ENCODE measurements around the gene ZFAND5.

ZFAND5 gene, protein sequence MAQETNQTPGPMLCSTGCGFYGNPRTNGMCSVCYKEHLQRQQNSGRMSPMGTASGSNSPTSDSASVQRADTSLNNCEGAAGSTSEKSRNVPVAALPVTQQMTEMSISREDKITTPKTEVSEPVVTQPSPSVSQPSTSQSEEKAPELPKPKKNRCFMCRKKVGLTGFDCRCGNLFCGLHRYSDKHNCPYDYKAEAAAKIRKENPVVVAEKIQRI

GRCh38 chr9:72364679-72365524, at the start of gene ZFAND5:
Gene ZFAND5 (minus strand): TSS chr9:72365208. CDS start chr9:72360778, 4,430 bp downstream.
- TF ChIP-seq ZNF274 (IDR thresholded peaks at IDR 0.05; ENCODE audit: low read depth, low read length), result no peak
- peak within 1 kb of the TSS; percentile 90 for H3K4me3 ChIP-seq (ENCODE audit: low read length)

DNA sequence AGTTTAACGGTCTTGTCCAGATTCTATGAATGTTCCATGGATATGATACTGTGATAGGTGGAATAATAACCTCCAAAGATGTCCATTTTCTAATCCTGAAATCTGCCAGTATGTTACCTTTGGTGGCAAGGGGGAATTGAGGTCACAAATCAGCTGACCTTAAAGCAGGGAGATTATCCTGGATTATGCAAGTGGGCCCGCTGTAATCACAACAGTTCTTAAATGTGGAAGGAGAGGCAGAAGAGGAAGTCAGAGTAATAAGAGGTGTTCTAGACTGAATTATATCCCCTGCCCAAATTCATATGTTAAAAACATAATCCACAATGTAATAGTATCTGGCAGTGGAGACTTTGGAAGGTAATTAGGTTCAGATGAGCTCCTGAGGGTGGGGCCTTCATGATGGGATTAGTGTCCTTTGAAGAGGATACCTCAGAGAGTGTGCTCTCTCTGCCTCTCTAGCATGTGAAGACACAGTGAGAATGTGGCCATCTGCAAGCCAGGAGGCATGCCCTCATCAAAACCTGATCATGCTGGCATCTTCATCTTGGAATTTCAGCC, 47.6 kb upstream of the ZFAND5 start:
- TF ChIP-seq ZNF274 (IDR thresholded peaks at IDR 0.05; ENCODE audit: low read depth, low read length), result no peak
- H3K4me3 ChIP-seq (ENCODE audit: low read length), result no peak overlapping the region

DNA sequence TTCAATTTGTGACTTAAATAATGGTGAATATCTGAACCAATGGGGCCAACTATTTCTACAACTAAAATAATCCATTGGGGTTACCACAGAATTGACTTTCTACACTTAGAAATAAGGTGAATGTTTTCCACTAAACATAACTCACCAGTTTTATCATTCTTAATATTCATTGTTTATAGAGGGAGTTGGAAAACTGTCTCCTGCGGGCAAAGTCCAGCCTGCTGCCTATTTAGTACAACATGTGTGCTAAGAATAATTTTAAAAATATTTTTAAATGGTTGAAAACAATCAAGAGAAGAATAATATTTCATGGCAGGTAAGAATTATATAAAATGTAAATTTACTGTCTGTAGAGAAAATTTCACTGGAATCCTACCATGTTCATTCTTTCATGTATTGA, 45.2 kb upstream of the ZFAND5 start:
- TF ChIP-seq ZNF274 (IDR thresholded peaks at IDR 0.05; ENCODE audit: low read depth, low read length), result no peak
- H3K4me3 ChIP-seq (ENCODE audit: low read length), result no peak overlapping the region

- H3K4me3 ChIP-seq (ENCODE audit: low read length), result no peak overlapping the region
- TF ChIP-seq ZNF274 (IDR thresholded peaks at IDR 0.05; ENCODE audit: low read depth, low read length), result no peak
Measured at GRCh38 chr9:72407114-72407513, 42.1 kb upstream of the ZFAND5 start.

DNA sequence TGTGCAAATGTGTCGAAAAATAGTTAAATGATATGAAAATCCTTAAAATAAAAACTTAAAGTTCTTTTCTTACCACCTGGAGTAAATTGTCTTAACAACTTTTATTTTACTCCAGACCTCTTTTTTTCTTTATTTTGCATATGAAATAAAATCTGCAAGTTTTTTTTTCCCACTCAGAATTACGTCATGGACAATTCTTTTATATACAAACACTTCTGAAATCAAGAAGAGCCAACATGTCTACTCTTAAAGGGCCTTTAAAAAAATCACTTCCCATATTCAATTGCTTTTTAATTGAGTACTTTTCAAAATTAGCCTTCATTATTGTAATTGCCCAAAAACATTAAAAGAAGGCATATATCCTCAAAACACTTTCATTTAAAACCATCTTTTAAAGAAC, 37.7 kb upstream of the ZFAND5 start:
- TF ChIP-seq ZNF274 (IDR thresholded peaks at IDR 0.05; ENCODE audit: low read depth, low read length), result no peak

DNA sequence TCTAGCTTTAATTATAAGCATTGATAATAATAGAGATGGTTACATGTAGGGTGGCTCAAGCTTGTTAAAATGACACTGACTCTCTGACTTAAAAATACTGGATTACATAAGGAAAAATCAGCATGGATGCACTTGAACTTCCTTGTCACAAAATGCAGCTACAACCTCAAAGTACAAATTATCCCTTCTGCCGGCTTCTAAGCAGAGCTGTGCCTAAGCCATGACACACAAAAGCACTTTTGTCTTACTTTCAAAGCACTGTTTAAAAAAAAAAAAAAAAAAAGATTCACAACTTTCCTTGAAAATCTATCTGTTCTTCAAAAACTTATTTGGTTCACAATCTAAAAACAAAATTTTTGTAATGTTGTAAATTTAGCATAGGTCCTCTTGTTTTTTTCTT, 36.4 kb upstream of the ZFAND5 start:
- TF ChIP-seq ZNF274 (IDR thresholded peaks at IDR 0.05; ENCODE audit: low read depth, low read length), result no peak
- H3K4me3 ChIP-seq (ENCODE audit: low read length), result no peak overlapping the region

More for the DNA sequence above, 37.7 kb upstream of the ZFAND5 start:
- no peak overlapping the region for H3K4me3 ChIP-seq (ENCODE audit: low read length)

DNA sequence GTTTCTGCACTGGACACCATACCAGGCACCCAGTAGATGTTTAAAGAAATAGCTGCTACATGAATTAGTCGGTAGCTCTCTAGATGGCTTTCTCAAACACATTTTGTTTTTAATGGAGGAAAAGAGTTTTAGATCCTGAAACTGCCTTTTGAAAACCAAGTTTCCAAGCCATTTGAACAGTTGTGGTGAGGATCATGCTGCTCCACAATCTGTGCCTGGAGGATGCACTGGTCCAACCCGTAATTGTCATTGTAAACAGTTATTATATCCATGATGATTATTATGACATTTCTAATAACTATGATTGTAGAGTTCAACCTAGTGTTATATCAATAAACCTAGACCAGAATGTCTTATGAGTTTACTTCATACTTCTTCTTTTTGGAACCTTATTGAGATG, 35.9 kb upstream of the ZFAND5 start:
- TF ChIP-seq ZNF274 (IDR thresholded peaks at IDR 0.05; ENCODE audit: low read depth, low read length), result no peak
- no peak overlapping the region for H3K4me3 ChIP-seq (ENCODE audit: low read length)

- H3K4me3 ChIP-seq (ENCODE audit: low read length), result no peak overlapping the region
Measured at GRCh38 chr9:72399391-72399790, 34.4 kb upstream of the ZFAND5 start.

DNA sequence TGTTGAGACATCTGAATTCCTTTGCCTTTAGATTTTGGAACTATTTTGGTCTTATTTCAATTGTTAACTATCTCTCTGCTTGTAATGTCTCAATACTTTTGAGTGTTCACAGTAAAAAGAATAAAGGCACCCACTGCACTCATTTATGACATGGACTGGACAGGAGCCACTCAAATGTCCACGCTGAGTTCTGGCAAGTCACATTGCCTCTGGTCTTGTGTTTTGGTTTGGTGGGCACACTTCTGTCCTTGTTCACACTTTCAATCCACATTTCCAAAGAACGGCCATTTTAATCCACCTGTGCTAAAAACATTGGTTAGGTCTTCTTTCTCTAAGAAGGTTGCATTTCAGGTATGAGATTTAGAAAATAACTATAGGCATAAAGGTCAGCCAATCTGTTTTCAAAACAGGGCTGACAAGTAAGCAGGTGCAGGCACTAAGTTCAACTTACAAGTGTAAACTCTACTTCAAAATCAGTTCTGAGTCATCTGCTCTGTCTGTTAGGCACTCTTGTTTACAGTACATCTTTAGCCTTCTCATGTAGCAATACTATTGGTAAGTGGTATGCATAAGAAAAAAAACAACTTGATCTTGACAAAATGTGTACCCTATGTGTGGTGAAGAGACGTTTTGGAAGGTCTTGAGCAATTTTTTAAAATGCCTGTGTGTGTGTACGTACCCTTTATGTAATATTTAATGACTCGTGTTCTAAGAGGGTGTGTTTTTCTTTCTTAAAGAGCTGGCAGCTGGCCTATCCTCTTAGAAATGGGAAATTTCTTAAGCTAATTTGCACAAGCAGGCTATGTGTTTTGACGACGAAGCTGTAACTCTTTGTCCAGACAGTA, 31.5 kb upstream of the ZFAND5 start:
- no peak for TF ChIP-seq ZNF274 (IDR thresholded peaks at IDR 0.05; ENCODE audit: low read depth, low read length)
- H3K4me3 ChIP-seq (ENCODE audit: low read length), result no peak overlapping the region

More at GRCh38 chr9:72399391-72399790, 34.4 kb upstream of the ZFAND5 start:
- no peak for TF ChIP-seq ZNF274 (IDR thresholded peaks at IDR 0.05; ENCODE audit: low read depth, low read length)

- no peak overlapping the region for H3K4me3 ChIP-seq (ENCODE audit: low read length)
- TF ChIP-seq ZNF274 (IDR thresholded peaks at IDR 0.05; ENCODE audit: low read depth, low read length), result no peak
Measured at GRCh38 chr9:72394066-72394465, 29.1 kb upstream of the ZFAND5 start.

GRCh38 chr9:72390907-72391306, 25.9 kb upstream of the ZFAND5 start:
- TF ChIP-seq ZNF274 (IDR thresholded peaks at IDR 0.05; ENCODE audit: low read depth, low read length), result no peak
- no peak overlapping the region for H3K4me3 ChIP-seq (ENCODE audit: low read length)

DNA sequence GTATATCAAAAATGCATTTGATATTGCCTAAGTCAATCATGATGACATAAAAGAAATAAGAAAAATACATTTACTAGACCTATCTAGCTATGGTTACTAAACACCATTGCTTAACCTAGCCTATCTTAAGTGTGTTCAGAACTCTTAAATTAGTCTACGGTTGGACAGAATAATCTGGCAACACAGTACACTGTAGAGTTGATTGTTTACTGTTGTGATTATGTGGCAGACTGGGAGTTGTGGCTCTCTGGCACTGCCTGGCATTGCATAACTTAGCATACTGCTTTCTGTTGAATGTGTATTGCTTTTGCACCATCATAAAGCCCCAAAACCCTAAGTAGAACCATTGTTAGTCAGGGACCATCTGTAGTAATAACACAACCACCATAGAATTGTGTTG, 21.2 kb upstream of the ZFAND5 start:
- H3K4me3 ChIP-seq (ENCODE audit: low read length), result no peak overlapping the region
- TF ChIP-seq ZNF274 (IDR thresholded peaks at IDR 0.05; ENCODE audit: low read depth, low read length), result no peak

- TF ChIP-seq ZNF274 (IDR thresholded peaks at IDR 0.05; ENCODE audit: low read depth, low read length), result no peak
- H3K4me3 ChIP-seq (ENCODE audit: low read length), result no peak overlapping the region
Measured at GRCh38 chr9:72384710-72385485, 19.9 kb upstream of the ZFAND5 start.

Measured in GM08714 (cell line).